NCI-H748 (cell line): ENCODE measurements around the gene MACROD1.

Experiments
- DNase-seq: peaks from one replicate; lab custom pipeline; 2025; ENCODE audit not compliant: unreplicated experiment; lab: John Stamatoyannopoulos, UW

MACROD1 gene

DNA sequence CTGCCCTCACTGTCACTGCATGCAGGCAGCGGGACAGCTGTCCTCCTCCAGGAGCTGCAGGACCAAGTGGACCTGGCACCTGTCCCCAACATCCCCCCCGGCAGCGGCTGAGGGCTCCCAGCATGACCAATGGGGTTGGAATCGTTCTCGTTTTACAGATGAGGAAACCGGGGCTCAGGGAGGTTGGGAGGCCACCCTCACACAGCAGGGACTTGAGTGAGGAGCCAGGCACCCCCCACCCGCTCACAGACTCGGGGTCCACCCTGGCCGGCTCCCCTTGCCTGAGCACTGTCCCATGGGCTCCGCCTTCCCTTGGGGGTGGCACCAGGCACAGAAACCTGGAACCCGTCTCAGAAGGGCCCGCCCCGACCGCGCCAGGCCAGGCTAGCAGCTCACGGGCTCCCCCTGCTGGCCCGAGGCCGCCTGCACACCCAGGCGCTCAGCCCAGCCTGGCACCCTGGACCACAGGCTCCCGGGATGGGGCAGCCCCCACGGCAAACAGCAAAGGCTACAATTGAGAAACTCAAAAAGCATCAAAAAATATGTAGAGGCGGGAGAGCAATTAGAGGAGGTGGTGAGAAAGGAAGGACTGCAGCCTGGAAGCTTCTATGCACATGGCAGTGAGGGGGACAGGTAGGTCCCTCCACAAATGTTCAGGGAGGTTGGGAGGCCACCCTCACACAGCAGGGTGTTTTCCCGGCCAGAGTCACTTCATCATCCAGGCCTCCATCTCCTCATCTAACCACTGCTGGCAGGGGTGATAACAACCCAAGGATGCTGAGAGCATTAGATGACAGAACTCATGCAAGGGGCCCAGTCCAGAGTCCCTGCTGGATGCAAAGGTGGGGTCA is 12.8 kb downstream of the MACROD1 start:
- DNase-seq = peak; percentile 44

DNA sequence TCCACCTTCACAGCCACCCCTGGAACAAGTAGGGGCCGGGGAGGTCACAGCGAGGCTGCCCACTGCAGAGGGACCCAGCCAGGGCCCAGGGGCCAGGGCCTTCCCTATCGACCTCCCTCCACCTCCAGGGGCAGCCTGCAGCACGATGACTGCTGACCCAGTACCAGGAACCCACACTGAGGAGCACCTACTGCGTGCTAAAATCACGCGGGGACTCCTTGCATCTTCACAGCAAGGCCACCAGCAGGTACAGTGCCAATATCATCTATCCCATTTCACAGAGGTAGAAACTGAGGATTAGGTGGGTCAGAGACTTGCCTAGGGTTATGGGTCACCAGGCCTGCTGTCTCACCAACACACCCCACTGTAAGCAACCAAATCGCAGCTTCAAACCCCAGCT is 14.6 kb downstream of the MACROD1 start:
- no peak for DNase-seq

DNA sequence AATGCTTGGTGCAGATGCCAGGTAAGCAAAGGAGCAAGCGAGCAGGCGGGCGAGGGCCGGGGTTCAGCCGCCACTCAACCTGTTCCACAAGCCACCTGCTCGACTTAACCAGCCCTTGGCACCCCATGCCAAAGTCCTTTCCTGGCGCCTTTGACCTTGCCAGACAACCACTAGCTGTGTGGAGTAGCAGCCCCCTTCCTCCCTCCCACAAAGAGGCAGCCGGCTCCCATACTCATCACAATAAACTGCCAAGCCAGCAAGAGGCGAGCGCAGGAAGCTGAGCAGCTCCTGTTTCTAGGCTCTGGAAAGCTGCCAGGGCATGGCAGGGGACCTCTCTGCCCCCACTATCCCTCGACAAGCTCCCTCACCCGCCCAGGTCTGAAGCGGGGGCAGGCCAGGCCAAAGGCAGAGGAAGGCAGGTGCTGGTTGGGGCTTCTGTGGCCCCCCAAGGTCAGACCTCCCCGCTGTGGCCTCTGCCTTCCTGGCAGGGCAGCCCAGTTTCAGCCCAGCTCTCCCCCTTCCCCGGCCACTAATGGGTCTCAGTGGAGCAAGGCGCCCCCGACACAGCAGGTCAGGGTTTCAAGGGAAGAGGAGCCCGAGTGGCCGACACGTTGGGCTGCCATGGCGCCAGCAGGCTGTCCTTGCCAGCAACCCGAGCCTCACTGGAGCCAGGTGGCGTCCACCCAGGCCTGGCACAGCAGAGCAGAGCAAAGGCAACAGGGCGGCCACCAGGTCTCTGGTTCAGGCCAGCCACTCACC is 15.3 kb downstream of the MACROD1 start:
- DNase-seq = no peak

DNA sequence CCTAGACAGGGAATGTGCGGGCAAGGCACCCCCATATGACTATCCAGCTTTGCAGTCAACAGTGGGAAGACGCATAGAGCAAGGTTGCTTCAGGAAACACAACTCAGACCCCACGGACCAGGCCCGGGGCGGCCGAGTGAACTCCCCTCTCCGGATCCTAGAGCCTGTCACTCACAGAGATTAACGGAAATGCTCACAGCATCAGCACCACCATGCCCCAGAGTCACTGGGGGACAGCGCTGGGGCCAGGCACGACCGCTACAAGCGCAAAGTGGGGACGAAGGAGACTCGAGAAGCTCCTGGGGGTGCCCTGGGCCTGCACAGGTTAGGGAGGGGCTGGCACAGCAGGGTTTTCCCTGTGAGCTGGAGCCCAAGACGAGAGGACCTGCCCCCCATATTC is 15.9 kb downstream of the MACROD1 start:
- DNase-seq = no peak

DNA sequence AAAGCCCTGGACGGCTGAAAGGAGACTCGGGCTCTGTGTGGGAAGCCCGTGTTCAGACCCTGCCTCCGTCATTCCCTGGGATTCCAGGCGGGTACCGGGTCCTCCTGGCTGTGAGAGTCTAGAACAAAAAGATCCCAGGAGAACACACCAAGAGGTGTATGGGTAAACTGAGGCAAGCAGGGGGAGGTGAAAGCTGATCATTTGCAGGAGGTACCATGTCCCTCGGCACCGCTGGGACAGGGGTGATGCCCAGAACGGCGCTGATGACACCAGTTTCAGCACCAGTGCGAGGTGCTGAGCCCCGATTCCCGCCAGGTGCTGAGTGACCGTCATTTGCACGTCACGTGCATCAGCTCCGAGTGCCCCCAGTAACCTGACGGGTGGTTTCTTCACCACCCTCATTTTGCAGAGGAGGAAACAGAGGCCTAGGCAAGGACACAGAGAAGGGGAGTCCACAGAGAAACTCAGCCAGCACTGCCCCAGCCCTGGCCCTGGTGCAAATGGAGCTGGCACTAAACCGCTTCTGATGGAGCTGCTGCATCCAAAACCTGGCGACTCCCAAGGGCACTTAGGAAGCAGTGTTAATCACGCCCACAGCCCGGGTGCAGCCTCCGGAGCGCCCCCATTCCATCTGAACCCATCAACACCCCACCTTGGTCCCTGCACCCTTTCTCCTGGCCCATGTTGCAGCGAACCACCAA is 16.8 kb downstream of the MACROD1 start:
- no peak for DNase-seq

DNA sequence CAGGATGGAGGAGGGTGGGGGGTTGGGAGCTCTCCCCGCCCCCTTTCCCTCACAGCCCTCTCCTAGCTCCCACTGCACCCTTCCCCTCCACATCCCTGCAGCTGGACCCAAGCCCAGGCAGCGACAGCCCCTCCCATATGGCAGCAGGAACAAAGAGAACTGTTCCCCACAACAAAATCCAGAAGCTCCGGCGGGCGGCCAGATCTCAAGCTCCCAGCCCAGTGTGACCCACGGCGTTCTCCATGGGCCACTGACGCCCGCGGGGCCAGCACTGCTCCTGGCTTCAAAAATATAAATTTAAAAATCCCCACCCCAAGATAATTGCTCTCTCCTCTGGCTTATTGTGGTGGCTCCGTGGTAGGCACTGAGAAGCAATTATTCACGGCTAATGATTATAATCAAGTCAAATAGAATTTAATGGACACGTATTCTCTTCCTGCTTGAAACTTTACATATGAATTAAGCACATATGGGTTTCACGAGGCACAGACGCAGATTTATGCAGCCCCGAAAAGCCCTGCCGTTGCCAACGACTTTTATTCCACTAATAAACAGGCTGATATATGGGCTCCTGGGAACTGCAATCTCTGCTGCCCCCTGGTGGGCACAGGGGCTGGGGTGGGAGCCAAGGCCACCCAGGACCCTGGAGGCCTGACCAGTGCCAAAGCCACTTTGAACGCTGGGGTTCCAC is 17.5 kb downstream of the MACROD1 start:
- DNase-seq = peak; percentile 84

DNA sequence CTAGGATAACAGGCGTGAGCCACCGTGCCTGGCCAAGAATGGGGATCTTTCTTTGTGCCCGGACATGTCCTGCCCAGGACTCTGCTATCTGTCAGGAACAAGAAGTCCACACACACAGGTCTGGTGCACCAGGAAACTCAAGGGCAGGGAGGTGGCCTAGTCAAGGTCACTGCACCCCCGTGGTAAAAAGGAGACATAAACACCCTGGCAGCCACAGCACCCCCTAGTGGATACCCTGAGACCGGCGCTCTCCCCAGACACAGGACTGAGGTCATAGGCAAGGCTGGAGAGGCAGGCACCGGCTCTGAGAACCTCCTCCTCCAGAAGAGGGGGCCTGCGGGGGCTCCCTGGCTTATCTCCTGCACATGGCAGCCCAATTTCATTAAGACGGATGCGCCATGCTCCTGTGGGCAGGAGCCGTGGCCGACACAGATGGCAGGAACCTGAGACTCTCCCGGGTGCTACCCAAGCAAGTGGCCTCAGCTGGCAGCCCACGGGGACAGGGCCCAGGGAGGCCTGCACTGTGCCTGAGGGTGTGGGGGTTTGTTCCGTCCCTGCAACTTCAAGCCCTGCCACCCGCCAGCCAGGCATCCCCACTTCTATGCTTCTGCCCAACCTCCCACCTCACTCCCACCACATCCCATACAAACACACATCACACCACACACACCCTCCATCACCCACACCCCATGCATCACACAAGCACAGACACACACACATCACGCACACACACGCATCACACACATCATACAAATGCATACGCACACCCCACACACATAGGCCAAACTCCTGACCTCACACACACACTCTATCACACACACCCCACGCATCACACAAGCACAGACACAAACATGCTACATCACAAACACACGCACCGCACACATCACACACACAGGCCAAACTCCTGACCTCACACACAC is 19.6 kb downstream of the MACROD1 start:
- peak; percentile 51 for DNase-seq

DNA sequence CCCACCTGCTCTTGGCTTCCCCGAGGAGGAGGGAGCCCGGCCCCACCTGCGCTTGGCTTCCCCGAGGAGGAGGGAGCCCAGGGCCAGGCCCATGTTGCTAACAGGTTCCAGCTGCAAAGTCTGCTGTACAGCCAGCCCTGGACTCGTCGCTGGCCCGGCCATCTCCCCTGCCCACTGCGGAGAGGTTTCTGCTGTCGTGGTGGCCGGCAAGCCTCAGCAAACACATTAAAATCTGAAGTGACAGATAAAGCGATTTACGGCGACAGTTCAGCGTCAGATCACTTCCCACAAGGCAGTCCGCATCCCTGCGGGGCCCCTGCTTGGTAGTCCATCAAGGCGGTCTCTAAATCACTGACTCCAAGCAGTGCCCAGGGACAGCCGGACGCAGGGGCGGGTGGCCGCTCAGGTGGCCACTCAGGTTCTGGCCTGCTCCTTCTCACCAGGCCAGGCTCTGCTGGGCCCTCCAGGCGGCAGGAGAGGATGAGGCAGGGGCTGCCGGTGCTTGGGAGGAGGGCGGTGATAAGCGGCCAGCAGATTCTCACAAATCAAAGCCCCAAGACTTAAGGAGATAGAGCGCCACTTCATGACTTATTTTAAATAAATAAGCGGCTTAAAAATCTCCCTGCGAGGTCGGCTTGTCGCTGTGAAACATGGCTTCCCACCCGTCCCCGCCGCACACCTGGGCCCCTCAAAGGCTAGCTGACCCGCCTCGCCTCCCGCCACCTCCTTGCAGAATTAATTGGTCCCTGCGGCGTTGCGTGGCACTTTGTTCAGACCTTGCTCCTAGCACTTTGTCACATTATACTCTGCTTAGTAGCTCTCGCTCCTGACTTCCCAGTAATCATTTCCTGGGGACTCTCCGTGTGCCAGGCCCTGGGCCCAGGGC is 21.1 kb downstream of the MACROD1 start:
- no peak for DNase-seq

DNA sequence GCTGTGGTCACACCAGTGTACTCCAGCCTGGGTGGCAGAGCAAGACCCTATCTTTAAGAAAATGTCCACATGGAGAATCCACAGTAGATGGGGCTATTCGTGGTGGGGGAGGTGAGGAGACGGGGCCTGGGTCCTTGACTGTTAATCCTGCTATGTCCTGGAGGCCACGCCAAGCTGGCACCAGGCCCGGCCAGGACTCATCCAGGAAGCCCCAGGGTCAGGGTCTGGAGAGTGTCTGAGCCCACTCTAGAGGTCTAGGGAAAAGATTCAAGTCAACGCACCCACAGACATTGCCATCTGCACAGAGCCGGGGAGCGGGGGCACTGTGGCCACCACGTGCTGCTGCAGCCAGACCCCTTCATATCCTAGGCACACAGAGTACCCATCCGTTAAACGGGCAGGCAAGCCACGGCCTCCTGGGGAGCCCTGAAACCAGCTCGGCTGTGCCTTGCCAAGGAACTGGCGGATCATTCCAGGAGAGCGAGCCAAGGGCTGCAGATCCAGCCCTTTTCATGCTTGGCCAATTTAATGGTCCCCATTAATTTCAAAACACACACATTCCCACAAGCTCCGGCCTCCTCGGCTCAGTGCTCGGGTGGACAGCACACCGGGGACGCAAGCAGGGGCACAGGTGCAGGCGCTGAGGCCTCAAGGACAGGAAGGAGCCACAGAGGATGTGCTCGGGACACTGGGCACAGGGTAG is 24.7 kb downstream of the MACROD1 start:
- DNase-seq = no peak

DNA sequence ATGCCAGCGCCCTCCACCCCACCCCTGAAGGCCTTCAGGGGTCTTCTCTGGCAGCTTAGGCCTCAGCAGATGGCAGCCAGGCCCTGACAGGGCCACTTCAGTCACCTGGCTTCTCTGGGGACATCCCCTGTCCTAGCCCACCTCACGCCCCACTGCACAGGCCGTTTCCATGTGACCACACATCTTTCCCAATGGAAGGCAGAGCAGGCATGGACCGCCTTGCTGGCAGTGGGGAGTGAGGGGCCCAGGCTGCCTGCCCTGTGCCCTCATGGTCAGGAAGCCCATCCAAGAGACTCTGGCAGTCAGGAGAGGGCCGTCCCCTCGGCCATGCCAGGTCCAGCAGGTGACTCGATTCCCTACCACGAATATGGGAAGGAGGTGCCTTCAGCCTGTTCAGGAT is 25.8 kb downstream of the MACROD1 start:
- no peak for DNase-seq

DNA sequence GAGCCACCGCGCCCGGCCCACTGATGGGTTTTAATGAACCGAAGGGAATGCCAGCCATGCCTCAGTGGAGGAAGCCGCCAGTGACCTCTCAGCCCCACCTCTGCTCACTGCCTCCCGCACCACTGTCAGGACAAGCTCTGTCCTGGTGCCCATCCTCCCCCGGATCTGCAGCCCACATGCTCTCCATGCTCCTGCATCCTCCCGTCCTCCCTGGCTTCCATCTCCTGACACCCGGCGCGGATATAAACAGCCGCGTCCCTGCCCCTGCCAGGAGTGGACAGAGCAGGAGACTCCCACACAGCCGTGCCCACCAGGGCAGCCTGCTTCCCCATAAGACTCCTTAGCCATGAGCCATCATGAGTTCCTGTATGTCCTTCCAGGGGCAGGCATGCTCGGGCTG is 26.9 kb downstream of the MACROD1 start:
- DNase-seq = no peak

DNA sequence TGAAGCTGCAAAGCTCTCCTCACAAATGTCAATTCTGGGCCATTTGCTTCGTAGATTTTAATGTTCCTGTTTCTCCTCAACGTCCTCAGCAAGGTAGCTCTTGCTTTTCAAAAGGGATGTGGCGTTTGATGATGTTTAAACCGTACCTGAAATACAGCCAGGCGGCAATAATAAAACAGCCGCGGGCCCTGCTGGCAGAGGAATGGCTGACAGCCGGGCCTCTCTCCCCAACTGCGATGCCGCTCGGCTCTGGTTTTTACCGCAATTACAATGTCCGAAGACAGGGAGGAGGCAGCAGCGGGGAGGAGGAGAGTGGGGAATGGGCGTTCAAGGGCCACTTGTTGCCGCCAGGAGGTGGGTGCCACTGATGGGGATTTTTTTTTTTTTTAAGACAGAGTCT is 27.5 kb downstream of the MACROD1 start:
- no peak for DNase-seq

DNA sequence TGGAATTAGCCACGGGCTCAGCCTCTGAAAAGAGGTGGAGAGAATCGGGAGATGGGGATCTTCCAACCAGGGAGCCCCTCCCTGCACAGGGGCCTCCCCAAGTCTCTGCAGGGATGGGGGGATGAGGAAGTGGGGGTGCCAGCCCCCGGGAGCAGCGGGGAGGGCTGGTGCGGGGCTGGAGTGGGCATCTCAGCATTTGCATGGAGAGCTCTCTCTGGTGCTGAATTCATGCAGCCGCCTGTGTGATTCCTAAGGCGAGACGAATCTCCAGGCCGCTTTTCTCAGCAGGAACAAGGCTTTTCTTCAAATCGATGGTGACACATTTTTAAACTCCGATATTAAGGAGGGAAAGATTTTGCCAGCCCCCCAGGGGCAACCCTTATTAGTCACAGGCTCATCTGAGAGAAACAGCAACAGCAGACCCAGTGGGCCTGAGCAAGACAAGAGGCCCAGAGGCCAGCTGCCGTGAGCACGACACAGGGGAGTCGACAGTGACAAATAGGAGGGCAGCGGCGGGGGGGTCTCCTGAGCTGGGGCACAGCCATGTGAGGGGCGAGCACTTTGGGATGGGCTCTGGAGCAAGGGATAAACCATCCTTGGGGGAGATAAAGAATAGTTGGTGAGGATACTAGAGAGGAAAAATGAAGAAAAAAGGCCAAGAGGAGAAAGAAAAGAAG is 29.0 kb downstream of the MACROD1 start:
- no peak for DNase-seq

DNA sequence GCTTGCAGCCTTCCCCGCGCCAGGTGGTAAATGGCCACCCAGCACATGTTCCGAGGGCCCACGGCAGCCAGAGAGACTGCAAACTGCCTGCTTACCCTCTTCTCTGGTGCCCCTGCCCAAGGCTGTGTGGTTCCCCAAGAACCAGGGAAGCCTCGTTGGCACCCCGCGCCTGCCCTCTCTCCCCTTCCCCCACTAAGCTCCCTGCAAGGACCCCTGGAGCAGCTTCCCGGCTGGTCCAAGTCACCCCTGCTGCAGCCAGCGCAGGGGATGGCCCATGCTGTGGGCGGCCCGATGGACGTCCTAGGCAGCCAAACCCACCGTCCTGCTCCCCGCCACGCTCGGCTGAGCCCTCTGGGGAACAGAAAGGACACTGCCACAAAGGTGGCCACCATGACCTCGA is 30.2 kb downstream of the MACROD1 start:
- no peak for DNase-seq

DNA sequence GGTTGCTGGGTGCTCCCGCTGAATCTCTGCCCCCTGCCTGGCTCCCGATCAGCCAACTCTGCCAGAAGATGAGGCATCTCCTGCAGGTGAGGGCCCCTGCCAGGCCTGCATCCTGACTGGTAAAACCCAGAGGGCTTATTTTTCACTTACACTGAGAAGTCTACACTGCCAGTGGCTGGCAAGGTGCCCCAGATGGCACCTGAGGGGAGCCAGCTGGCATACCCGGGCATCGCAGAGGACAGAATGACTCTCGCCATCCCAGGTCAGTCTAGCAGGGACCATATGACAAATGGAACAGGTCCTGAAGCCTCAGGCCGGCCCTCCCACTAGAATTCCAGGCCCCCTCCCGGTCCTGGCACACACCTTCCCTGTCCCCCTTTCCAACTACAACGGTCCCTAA is 30.9 kb downstream of the MACROD1 start:
- DNase-seq = no peak

DNA sequence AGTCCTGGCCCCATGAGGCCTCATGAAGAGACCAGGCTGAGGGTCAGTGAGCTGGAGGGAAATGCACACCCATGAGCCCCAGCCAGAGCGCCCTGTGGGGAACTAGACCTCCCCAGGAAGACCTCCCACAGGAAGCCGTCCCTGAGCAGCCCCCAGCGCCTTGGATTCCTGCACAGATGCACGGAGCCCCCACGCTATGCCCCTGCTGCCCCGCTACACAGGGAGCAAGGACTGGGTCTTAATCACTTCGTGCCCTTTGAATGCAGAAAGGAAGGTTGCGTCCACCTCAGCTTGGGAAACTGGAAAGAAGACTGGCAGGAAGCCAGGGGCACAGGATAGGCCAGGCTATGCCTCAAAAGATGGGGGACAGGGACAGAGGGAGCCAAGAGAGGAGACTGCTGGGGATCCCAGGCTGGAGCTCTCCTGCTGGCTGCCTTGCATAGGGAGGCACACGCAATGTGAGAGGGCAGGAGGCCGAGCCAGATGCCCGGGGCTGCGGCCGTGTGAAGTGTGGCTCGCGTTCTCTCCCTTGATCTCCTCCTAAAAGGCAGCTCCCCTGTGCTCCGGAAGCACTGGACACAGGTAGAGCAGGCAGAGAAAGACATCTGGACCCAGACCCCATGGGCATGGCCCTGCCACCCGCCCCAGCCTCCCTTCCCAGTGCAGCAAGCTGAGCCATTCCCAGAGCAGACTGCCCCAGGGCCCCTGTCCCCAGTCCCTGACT is 32.8 kb downstream of the MACROD1 start:
- DNase-seq = no peak

DNA sequence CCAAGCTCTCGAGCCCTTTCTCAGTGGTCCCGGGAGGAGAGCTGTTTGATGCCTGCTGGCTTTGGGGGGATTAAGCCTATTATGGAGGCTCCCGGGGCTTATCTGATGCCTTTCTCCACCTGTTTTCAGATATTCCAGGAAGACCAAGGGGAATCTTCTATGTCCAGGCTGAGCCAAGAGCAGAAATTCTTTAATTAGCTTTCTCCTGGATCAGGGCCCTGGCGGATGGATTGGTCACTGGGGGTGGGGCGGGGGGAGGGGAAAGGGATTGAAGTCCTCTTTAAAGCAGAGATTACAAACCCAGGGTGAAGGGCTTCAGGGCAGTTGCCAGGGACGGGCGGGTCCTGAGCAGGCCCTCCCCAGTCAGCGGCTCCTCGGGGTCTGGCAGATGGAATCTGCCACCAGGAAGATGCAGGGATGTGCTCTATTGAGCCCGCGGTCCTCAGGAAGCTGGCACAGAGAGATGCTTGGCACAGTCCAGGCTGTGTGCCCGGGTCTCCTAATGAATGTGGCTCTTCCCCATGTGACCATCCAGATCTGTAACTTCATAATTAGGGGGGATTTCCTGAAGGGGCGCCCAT is 33.6 kb downstream of the MACROD1 start:
- peak; percentile 18 for DNase-seq
